Stimulated activated CD8-positive, alpha-beta memory T cell treated with anti-CD3 and anti-CD28 coated beads, Interleukin-12 subunit alpha, Interleukin-12 subunit beta, amount 100 ng/mL, for 4 hours (primary cell): ENCODE data around the gene CLTA.
A peak's percentile ranks its signal among the peaks of the same experiment; 100 is the strongest.
"Not testable (repeated sequence)": the region's sequence is repeated elsewhere in the genome, so short reads cannot be mapped to it uniquely, and the experiment has no call there.

Experiments
- DNase-seq: peaks from one replicate; pipeline ENCODE4 v3.0.0-alpha.2; 2020; ENCODE audit warnings: low read depth

CLTA gene

DNA sequence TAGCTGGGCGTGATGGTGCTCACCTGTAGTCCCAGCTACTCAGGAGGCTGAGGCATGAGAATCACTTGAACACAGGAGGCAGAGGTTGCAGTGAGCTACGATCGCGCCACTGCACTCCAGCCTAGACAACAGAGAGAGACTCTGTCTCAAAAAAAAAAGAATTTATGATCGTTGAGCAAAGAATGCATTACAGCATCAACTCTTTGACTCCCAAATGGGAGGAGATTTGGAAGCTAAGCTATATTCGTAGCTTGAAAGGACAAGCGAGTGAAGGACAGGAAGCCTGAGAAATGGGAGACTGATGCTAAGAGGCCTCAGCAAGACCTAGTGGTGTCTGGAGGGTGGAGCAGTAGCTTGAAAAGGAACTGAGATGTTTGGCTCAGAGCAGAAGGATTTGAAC is 31.8 kb upstream of the CLTA start:
- DNase-seq, result no peak

DNA sequence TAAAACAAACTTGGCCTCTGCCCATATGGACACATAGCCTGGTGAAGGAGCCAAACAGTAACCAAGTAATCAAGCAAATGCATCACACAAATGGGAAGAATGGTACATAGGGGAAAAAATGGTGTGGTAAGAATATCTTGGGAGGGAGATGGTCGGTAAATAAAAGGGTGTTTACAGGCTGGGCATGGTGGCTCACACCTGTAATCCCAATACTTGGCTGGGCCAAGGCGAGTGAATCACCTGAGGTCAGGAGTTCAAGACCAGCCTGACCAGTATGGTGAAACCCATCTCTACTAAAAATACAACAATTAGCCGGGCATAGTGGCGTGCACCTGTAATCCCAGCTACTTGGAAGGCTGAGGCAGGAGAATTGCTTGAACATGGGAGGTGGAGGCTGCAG is 31.2 kb upstream of the CLTA start:
- not testable (repeated sequence) for DNase-seq

DNA sequence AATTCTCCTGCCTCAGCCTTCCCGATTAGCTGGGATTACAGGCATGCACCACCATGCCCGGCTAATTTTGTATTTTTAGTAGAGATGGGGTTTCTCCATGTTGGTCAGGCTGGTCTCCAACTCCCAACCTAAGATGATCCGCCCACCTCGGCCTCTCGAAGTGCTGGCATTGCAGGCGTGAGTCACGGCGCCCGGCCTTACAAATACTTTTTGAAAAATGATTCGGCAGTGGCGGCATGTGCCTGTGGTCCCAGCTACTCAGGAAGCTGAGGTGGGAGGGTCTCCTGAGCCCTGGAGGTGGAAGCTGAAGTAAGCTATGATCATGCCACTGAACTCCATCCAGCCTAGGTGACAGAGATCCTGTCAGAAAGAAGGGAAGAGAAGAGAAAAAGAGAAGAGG is 30.6 kb upstream of the CLTA start:
- not testable (repeated sequence) for DNase-seq

DNA sequence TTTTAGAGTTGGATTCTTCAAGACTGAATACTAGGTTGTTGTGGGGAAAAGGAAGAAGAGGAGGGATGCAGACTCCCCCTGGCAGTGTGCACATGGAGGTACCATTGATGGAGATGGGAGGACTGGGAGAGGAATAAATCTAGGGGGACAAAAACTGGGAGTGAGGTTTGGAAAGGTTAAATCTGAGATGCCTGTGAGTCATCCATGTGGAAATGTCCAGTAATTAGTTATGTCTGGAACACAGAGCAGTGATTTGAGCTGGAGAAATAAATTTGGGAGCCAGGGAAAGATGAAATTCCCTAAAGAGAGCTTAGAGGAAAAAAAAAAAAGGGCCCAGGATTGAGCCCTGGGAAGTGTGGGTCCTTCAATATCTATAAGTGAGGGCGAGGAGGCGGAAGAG is 29.5 kb upstream of the CLTA start:
- no peak for DNase-seq

DNA sequence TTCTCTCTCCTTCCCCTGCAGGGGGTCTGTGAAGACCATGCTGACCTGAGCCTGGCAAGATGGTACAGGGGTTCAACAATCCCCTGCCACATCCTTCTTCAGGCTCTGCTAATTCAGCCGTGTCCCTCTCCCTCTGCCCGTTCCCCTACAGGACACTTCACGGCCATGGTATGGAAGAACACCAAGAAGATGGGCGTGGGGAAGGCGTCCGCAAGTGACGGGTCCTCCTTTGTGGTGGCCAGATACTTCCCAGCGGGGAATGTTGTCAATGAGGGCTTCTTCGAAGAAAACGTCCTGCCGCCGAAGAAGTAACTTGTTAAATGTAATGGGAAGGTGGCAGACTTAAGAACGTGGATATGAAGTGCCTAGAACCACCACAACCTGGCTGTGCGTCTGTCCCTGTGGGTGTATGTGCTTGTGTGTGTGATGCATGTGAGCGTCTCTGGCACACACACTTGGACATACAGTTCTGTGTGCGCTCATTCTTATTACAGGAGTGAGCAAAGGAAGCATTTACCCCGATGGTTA is 28.4 kb upstream of the CLTA start:
- DNase-seq, result no peak

DNA sequence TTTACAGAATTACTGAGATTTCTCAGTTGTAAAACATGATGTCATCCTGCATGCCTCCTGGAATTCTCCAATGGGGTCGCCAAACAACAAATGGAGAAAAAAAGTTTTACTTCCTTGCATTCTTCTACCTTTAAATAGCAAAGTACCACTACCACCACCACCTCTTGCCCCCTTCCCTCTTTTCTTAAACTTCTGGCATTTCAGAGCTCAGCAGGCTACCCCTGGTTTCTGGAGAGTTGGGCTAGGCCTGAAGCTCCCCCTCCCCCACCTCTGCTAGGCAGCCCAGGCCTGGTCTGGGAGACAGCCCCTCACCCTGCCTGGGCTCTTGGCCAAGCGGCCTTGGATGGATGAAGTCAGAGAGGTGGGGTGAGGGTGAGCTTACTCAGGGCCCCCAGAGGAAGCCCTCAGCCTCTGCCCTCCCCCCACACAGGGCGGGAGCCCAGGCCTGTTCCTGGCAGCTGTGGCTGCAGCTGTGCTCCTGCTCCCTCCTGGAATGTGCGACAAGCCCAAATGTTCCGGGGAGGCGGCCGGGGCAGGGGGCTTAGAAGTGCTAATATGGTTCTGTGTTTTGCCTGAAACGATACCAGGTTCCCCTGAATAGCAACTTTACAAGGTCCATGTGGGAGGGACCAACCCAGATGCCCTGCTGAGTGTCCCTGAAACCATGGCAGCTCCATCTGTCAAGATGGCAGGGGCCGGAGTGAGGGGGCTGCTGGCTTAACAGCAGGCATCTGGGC is 27.5 kb upstream of the CLTA start:
- DNase-seq, result no peak

DNA sequence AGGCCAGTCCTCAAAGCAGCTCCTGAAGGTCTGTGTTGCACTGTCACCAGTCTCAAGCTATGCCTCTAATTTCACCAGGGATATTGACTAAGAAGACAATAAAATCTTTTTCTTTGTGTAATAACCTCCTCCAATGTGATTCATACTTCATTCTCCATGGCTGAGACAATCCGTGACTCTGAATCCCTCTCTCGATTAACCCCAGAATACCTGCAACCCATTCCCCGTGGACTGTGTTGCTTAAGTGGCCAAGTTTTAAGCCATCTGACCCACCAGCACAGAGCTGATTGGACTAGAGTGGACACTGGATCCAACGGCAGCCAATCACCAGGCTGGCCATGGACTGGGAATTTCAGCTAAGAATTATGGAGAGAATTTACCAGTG is 26.9 kb upstream of the CLTA start:
- DNase-seq, result no peak

DNA sequence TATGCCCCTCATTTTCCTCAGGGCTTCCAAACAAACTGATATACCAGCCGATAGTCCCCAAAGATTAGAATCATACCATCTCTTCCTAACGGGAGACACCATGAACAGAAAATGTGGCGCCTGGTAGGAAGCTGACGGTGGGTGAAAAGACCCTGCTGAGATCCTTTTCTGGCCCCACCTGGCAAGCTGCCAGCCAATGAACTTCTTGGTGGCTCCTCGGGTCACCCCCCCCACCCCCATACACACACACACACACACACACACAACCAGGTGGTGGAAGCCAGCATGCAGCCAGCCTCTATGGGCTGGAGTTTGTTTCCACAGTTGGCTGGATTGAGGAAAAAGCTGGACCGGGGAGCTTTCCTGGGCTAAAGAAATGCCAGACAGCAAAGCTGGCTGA is 26.3 kb upstream of the CLTA start:
- no peak for DNase-seq

DNA sequence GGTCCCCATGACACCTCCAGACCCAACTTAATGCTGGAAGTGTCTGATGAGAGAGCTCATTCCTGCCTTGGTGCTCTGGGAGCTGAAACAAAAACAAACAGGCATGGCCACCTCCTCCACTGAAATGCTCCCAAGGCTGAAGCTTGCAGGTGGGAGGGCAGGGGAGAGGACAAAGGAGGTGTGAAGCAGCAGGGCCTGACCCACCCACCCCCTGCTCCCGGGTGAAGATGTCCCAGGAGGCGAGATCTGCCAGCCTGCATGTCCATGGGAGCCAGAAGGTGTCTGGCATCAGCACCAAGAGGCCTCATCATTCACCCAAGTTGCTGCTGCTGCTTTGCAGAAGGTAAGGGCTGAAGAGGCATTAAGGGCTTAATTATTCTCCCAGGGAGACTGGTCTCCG is 25.7 kb upstream of the CLTA start:
- no peak for DNase-seq

DNA sequence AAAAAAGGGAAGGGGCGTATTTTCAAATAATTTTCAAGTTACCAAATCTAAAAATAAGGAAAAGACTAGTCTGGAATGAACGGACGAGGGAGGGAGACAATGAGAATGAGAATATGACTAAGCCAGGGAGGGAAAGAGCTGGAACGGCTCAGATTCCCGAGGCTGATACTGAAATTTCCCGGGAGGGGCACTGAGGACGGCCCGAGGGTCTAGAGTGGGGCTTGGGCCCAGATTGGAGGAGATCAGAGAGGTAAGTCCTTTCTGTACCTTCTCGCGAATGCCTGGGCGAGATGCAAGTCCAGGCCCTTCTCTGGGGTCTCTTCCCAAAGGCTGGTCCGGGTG is 24.9 kb upstream of the CLTA start:
- no peak for DNase-seq

DNA sequence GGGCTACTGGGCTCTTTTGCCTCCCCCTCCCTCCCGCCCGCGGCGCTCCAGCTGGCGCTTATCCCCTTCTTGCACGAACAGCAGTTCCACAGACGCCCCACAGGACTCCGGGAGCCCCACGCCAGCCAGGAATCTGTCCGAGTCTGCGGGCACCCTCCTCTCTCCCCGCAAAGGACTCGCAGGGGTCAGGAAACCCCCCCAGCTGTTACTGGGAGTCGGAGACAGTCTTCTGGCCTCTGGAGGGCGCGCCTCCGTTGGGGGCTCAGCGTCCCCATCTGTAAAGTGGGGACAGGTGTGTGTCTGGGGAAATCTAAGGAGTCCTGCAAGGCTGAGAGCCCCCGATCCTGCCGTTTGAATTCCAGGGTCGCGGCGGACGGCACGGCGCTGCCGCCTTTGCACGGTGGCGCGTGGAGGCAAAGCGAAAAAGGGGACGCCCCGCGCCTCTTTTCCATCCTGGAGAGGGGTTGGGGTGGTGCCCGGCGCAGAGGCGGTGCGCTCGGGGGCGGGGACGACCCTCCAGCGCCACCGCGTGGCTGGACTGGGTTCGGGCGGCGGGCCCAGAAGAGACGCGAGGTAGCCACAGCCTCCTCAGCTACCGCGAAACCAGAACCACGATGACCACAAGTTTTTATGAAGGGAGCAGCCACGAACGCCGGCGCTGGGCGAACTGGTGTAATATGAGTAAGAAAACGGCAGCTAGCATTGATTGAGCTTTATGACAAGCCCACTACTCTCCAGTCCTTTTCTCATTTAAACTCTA is 24.4 kb upstream of the CLTA start:
- peak; percentile 76 for DNase-seq

DNA sequence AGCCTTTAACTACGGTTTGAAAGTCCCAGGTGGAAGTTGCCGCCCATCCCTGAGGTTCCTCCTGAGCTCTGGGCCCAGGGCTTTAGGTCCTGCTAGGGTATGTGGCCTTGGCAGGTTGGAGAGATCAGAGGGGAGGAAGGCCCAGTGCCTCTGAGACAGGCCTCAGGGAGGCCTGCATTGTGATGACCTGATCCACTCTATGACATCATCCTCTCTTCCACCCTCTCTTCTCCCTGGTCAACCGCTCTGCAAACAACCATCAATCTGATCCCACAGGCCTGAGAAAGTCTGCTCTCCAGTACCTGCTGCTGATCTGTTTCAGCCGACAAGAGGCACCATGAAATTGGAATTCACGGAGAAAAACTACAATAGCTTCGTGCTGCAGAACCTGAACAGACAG is 21.6 kb upstream of the CLTA start, which contains the start of gene CCIN:
Gene CCIN (plus strand): TSS at position 223 of the 400 bp plus-strand sequence. CDS start 115 bp downstream, at position 338.
- no peak for DNase-seq

DNA sequence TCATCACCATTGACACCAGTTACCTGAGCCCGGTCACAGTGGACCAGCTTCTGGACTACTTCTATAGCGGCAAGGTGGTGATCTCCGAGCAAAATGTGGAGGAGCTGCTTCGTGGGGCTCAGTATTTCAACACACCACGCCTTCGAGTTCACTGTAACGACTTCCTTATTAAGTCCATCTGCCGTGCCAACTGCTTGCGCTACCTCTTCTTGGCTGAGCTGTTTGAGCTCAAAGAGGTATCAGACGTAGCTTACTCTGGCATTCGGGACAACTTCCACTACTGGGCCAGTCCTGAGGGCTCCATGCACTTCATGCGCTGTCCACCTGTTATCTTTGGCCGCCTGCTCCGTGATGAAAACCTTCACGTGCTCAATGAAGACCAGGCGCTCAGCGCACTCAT is 21.0 kb upstream of the CLTA start:
- no peak for DNase-seq

DNA sequence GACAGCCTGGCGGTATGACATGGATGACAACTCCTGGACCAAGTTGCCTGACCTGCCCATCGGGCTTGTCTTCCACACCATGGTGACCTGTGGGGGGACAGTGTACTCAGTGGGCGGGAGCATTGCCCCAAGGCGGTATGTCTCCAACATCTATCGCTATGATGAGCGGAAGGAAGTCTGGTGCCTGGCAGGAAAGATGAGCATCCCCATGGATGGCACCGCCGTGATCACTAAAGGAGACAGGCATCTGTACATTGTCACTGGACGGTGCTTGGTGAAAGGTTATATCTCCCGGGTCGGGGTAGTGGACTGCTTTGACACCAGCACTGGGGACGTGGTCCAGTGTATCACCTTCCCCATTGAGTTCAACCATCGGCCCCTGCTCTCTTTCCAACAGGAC is 20.2 kb upstream of the CLTA start:
- DNase-seq, result no peak

DNA sequence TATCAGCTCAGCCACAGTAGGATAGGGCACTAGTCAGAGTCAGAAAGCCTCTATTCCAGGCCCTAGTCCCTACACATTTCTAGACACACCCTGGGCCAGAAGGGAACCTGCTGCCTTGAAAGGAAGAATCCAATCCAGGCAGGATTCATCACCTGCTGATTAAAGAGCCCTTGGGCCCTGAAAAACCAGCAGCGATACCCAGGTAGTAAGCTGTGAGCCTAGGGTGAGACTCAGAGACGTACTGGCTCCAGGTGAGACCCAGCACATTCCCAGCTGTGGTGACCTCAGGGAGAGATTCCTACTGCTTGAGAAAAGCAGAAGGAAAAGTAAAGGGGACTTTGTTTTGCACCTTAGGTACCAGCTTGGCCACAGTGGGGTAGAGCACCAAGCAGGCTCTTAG is 16.9 kb upstream of the CLTA start:
- DNase-seq, result no peak

DNA sequence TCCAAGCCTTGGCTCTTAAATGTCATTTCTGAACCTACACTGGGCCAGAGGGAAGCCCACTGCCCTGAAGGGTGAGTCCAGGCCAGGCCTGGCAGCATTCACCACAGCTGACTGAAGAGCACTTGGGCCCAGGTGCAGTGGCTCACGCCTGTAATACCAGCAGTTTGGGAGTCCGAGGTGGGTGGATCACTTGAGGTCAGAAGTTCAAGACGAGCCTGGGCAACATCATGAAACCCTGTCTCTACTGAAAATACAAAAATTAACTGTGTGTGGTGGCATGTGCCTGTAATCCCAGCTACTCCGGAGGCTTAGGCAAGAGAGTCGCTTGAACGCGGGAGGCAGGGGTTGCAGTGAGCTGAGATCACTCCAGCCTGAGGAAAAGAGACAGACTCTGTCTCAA is 16.4 kb upstream of the CLTA start:
- no peak for DNase-seq

DNA sequence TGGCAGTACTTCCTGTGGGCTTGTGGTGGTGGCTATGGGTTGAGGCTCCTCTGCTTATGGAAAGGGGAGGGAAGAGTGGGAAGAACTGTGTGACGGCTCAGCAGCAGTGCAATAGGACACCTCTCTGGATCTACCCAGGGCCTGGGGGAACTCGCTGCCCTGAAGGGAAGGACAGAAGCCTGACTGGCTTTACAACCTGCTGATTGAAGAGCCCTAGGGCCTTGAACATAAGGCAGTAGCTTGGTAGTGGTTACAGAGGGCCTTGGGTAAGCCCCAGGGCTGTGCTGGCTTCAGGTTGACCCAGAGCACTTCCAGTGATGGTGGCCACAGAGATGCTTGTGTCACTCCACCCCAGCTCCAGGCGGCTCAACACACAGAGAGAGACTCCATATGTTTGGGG is 16.0 kb upstream of the CLTA start:
- no peak for DNase-seq

DNA sequence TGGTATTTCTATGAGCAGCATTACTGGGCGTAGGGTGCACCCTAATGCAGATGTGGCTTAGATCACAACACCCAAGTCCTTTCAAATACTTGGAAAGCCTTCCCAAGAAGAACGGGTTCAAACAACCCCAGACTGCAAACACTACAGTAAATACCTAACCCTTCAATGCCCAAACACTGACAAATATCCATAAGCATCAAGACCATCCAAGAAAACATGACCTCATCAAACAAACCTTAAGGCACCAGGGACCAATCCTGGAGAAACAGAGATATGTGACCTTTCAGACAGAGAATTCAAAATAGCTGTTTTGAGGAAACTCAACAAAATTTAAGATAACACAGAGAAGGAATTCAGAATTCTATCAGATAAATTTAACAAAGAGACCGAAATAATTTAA is 15.5 kb upstream of the CLTA start:
- not testable (repeated sequence) for DNase-seq

DNA sequence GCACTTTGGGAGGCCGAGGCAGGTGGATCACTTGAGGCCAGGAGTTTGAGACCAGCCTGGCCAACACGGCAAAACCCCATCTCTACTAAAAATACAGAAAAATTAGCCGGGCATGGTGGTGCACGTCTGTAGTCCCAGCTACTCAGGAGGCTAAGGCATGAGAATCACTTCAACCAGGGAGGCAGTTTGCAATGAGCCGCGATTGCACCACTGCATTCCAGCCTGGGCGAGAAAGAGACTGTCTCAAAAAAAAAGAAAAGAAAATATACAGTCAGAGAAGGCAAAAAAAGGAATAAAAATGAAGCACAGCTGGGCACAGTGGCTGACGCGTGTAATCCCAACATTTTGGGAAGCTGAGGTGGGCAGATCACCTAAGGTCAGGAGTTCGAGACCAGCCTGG is 14.2 kb upstream of the CLTA start:
- not testable (repeated sequence) for DNase-seq

DNA sequence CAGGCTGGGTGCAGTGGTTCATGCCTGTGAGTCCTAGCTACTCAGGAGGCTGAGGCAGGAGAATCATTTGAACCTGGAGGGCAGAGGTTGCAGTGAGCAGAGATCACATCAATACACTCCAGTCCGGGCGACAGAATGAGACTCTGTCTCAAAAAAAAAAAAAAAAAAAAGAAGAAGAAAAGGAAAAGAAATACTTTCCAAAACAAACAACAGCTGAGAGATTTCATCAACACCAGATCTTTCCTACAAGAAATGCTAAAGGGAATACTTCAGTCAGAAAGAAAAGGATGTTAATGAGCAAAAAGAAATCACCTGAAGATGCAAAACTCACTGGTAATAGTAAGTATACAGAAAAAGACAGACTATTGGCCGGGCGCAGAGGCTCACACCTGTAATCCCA is 13.2 kb upstream of the CLTA start:
- no peak for DNase-seq

DNA sequence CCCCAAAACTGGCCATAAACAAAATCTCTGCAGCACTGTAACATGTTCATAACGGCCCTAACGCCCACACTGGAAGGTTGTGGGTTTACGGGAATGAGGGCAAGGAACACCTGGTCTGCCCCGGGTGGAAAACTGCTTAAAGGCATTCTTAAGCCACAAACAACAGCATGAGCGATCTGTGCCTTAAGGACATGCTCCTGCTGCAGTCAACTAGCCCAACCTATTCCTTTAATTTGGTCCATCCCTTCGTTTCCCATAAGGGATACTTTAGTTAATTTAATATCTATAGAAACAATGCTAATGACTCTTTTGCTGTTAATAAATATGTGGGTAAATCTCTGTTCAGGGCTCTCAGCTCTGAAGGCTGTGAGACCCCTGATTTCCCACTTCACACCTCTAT is 10.5 kb upstream of the CLTA start:
- not testable (repeated sequence) for DNase-seq

DNA sequence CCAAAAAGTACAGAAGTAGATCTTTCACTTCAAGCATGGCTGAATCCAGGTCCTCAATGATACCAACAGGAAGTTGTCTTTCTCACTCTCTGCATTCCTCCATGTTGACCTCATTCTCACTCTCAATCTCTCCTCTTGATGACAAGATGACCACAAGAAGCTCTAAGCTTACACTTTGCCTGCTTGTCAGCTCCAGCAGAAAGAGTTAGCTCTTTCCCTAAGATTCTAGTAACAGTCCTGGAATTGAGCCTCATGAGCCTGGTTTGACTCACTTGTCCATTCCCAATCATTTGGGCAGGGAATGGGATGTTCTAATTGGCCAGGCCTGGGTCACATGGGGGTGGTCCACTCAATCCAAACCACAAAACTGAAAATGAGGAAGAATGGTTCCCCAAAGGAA is 3.3 kb upstream of the CLTA start:
- no peak for DNase-seq

DNA sequence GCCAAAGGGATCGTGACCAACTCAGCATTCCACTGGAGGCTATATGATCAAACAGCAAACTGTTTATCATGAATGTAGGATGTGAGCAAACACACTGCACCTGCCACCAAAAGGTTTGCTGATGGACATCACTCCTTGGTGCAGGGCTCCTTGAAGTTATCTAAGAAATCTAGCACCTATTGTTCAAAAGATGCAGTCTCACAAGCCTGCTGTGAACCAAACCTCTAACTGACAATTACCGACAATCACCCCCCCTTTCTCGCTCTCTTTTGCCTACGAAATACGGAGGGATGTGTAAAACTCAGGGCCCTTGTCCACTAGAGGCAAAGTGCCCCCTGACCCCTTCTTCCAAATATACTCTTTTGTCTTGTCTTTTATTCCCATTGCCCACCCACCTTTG is 2.5 kb upstream of the CLTA start:
- DNase-seq, result no peak

DNA sequence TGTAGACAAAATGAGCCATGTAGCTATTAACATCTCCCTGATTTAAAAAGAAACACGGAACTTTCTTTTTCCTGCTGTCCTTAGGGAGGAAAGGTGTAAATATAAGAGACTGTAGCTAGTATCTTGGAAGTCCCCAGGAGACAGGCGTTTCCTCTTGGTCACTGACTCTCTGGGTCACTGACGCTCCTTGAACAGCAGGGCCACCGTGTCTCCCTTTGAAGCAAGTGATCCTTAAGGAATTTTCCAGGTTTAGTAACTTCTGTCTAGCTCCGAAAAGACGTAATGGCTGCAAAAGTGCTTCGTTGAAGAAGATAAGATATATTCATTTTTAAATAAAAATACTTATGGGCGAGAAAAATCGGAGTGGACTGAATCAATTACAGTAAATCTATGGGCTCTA is 745 bp upstream of the CLTA start:
- no peak for DNase-seq
